Renal cortical epithelial cell (primary cell): ENCODE results near the gene ACADVL. TPM values are rescaled to one million over a fixed set of nuclear protein-coding genes. Genes with fewer than 3 reads are reported as not detected.
"Not testable (repeated sequence)": the region's sequence is repeated elsewhere in the genome, so short reads cannot be mapped to it uniquely, and the experiment has no call there.

ENCODE experiments used
- DNase-seq: peaks from one replicate; pipeline ENCODE4 v3.0.0-alpha.2; 2011; ENCODE audit warnings: low read depth
- total RNA-seq: library from RNA; depleted of rRNA; stranded (reverse); fragments of >200 nt; gene quantifications from 2 replicates; pipeline ENCODE4 v1.2.3, GENCODE V29; 2014

ACADVL gene
- 307 and 382 TPM in 2 replicates for total RNA-seq

GRCh38 chr17:7219812-7220592 is at the start of gene ACADVL, which contains the start of gene DLG4:
Gene ACADVL, plus strand, starts transcription at chr17:7219938. Its CDS starts 47 bp downstream, at chr17:7219985.
Gene DLG4, minus strand, starts transcription at chr17:7219836.
- DNase-seq: peak; percentile 95

GRCh38 chr17:7172522-7173191 is 47.1 kb upstream of the ACADVL start:
- DNase-seq: not testable (repeated sequence)

- no peak for DNase-seq
Observed at GRCh38 chr17:7173687-7174602, 45.8 kb upstream of the ACADVL start.

DNA sequence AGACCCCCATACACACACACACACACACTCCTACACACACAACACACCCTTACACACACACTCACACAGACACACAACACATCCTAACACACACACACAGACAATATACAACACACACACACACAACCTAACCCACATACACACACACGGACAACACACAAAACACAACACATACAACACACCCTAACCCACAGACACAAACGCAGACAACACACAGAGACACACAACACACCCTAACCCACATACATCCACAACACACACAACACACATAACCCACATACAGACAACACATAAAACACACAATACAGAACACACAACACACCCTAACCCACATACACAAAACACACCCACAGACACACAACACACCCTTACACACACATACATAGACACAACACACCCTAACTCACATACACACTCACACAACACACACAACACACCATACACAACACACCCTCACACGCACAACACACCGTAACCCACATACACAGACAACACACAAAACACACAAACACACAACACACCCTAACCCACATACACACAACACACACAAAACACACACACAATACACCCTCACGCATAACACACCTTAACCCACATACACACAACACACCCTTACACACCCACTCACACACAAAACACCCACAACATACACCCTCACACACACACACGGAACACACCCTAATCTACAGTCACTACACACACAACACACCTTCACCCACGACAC is 45.0 kb upstream of the ACADVL start:
- DNase-seq: no peak

DNA sequence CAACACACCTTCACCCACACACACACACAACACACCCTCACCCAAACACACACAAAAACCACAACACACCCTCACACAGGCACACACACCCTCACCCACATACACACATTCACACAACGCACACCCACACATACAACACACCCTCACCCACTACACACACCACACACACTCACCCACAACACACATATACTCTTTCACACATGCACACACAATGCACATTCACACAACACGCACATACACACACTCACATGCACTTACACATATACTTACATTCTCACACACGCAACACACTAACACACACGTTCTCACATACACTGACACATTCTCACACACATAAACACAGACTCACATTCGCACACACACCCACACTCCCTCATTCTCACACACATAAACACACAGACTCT is 44.4 kb upstream of the ACADVL start:
- no peak for DNase-seq

DNA sequence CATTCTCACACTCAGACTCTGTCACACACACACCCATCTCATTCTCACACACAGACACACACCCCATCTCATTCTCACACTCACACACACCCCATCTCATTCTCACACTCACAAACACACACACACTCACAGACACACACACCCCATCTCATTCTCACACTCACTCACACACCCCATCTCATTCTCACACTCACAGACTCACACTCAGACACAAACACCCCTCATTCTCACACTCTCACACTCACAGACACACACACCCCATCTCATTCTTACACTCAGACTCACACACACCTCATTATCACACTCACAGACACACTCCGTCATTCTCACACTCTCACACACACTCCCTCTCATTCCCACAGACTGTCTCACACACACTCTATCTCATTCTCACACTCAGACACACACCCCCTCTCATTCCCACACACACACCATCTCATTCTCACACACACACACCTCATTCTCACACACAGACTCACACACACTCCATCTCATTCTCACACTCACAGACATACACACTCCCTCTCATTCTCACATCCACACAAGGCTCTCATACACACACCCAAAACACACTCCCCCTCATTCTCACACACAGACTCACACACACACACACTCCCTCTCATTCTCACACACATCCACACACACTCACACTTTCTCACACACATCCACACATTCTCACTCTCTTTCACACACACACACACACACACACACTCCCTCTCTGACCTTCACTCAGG is 43.5 kb upstream of the ACADVL start:
- DNase-seq: no peak

- no peak for DNase-seq
Observed at GRCh38 chr17:7176841-7177190, 42.9 kb upstream of the ACADVL start.

GRCh38 chr17:7177191-7177953 is 42.4 kb upstream of the ACADVL start:
- DNase-seq: peak; percentile 21

DNA sequence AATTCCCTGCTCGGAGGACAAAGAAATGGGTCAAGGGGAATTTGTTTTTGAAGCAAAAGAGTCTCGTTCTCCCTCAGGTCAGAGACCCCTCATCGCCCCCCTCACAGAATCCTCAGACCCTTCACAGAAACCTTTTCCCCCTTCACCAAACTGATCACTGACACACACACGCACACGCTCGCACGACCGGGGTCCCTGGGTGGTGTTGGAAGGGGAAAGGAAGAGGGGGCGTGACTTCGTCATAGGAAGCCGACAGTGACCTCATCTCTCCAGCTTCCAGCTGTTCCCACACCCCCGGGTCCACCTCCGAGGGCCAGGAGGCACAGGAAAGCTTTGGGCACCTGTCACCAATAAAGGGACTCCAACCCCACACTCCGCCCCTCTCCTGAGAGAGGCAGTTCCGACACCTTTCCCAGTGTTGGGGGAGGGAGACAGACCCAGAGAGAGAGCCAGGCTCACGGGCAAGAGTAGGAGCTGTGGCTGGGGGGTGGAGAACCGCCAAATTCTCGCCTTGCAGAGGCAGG is 41.7 kb upstream of the ACADVL start:
- no peak for DNase-seq

DNA sequence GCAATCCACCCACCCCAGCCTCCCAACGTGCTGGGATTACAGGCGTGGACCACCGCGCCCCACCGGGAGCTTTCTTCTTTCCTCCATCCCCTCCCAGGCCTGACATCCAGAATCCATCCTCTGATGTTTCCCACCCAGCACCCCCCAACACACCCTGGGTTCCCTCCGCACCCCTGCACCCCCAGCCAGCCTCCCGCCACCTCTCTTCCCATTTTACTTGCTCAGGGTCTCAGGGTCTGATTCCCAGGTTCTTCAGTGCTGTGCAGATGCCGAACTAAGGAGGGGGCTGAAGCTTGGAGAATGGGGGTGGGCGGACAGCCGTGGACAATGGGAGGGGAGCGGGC is 40.8 kb upstream of the ACADVL start:
- DNase-seq: no peak

DNA sequence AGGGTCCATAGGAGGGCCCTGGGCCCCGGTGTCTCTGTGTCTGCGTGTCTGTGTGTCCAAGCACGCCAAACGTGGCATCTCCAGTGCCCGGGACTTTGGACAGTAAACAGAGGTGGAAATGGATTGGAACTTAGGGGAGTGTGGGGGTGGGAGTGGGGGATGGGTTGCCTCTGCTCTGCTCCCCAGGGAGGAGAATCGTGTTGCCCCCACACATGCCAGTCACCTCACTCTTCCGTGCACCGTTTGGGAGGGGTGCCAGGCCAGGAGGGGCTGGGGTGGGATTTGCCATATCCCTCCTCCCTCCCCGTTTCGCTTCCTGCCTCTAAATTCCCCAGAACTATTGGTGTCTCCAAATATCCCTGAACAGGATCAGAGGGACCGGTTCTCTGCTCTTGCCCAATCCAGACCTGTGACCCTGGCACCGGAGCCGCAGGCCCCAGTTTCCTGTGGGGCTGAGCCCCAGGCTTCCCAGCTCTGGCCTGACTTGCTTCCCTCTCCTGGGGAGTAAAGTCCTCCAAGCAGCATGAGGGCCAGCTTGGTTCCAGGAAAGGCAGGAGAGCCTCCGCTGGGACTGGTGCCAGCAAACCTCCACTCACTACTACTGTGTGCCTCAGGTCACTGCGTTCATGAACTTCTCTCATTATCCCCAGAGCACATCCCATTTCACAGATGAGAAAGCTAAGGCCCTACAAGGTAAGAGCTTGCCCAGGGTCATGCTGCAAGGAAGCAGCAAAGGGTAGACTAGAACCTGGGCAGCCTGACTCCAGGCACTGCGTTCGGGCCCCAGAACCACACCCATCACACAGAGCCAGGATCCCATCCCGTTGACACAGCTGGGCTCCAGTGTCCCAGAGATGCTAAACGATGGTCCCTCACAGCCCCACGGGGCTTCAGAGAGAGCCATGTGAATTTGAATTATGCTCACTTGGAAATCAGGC is 40.2 kb upstream of the ACADVL start, which contains the start of gene ASGR1:
TSS of gene ASGR1 (minus strand) at position 54 of the 938 bp plus-strand sequence. CDS start 807 bp downstream, outside the sequence.
- DNase-seq: no peak

DNA sequence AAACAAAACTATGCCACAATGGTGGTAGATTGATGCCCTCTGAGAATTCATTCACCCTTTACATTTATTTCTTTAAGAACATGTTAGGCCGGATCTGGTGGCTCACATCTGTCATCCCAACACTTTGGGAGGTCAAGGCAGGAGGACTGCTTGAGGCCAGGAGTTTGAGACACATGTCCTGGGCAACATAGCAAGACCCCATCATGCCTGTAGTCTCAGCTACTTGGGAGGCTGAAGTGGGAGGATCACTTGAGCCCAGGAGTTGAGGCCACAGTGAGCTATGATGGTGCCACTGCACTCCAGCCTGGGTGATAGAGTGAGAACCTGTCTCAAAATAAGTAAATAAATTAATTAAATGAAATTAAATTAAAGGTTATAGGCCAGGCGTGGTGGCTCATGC is 37.6 kb upstream of the ACADVL start:
- DNase-seq: not testable (repeated sequence)

DNA sequence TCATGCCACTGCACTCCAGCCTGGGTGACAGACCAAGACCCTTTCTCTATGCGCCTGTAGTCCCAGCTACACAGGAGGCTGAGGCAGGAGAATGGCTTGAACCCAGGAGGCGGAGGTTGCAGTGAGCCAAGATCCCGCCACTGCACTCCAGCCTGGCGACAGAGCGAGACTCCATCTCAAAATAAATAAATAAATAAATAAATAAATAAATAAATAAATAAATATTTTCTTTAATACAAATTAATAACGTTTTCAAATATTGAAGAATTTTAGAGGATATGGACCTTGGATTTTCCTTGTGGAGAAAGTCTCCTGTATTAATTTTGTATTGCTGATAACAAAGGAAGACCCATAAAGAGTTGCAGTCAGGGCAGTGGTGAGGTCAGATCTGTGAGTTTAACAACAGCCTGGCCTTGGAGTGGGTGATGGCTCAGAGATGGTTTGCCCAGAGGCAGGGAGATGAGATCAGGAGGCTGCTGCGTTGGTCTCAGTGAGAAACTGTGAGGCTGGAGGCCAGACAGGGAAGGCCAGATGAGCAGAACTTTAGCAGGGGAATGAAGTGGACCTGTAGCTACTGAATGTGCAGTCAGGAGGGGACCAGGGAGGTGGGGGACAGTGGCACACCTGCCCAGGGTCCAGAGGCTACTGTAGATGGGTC is 36.2 kb upstream of the ACADVL start:
- DNase-seq: no peak

- peak; percentile 79 for DNase-seq
Observed at GRCh38 chr17:7184091-7184488, 35.6 kb upstream of the ACADVL start.

DNA sequence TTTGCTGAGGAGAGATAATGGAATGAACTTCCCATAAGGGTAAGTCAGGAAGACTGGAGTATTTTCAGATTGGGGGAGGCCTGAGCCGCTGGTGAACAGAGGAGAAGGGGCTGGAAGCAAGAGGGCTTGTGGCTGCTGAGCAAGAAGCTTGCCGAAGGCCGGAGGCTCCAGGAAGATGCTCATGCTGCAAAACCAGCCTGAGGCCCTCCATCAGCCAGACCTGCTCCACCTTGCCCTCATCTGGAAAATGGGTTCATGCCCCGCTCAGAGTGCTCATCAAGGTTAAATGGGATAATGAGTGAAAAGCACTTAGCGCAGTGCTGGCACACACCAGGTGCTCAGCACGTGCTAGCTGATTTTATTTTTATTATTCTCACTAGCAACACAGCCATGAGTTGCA is 35.1 kb upstream of the ACADVL start:
- DNase-seq: no peak

- DNase-seq: no peak
Observed at GRCh38 chr17:7186241-7186640, 33.5 kb upstream of the ACADVL start.

DNA sequence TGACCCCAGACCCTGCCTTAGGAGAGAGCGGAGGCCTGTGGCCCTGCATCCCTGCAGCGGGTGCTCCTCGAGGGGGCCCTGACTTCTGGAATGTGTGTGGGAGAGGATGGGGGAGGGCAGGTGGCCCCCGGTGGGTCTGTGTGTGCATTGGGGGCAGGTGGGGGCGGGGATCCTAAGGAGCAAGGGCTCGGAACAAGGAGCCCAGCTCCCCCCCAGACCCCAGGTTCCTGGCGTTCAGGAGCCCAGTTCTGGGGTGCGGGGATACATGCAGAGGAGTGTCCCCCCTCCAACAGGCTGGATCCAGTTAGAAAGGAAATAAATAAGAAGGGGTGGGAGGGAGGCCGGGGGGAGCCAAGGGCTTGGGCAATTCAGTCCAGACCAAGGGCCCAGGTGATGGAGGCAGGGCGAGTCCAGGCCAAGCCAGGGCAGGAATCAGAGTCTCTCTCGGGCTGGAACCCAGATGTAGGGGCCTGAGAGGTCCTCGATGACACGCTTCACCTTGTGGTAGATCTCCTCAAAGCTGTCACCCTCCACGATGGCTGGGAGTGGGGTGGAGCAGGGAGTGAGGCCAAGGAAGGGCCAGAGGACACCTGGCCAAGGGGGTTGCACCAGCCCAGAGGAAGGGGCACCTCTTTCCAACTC is 29.3 kb upstream of the ACADVL start:
- DNase-seq: no peak

DNA sequence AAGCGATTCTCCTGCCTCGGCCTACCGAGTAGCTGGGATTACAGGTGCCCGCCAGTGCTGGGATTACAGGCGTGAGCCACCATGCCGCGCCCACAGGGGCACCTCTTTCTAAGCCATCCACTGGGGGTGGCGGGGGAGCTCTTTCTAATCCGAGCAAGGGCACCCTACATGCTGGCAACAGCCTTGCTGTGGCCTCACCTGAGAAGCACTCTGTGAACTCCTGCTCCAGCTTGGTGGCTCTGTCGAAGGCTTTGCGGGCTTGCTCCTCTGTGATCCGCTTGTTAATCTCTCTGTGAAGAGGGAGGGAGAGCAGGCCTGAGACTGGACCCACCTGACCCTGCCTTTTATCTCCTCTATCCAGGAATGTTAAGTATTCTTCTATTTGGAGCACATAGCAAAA is 28.7 kb upstream of the ACADVL start:
- DNase-seq: no peak
